ENCODE results near the gene CHAC1. TPM values are rescaled to one million over a fixed set of nuclear protein-coding genes. Genes with fewer than 3 reads are reported as not detected.

Gene CHAC1
- total and polyA plus RNA-seq, 7 donors: 3.7 to 243 (median 49.0) TPM

- peaks cover 44% of the 10 kb centered on the region for H3K4me1 ChIP-seq
- DNase-seq (peak in 1 of 2 donors; percentile 66), ATAC-seq (peak in 2 of 4 donors; percentile 8 to 11)
- no peaks in the 10 kb centered on the region for H3K9me3 ChIP-seq
- peak overlapping the region; percentile 86 for H3K27ac ChIP-seq
- no peaks in the 10 kb centered on the region for H3K27me3 ChIP-seq (ENCODE audit: insufficient read depth in 3 of 3, low read length in 2 of 3)
- WGBS, 3 donors: 48 to 64% (median 51%) methylated on average over 4 of the region's 4 CpGs
- intact Hi-C loops (cut with DNase I): loop anchor here in 1 of 2 donors (1.0 kb wide), 1 partner anchor 51 kb away; no protein-coding TSS in a partner anchor
- H3K4me3 ChIP-seq: peak overlapping the region; percentile 21
- no peak for TF ChIP-seq CTCF (IDR thresholded peaks at IDR 0.05)
- peaks cover 0 to 9% of the 10 kb centered on the region in 2 donors for H3K36me3 ChIP-seq (ENCODE audit: insufficient read depth in 1 of 2, low read depth in 1 of 2)
Measured at GRCh38 chr15:40957041-40957555, 3.8 kb downstream of the CHAC1 start.

- Histone ChIP-seq H3K4me3 (no peak overlapping the region), H3K36me3 (ENCODE audit: insufficient read depth in 1 of 2, low read depth in 1 of 2) (peaks cover 0 to 9% of the 10 kb centered on the region in 2 donors), H3K9me3 (no peaks in the 10 kb centered on the region), H3K27ac (peak overlapping the region; percentile 86), H3K4me1 (peaks cover 40% of the 10 kb centered on the region), H3K27me3 (ENCODE audit: insufficient read depth in 3 of 3, low read length in 2 of 3) (no peaks in the 10 kb centered on the region)
- ATAC-seq (peak; percentile 57 to 76 (median 61)), DNase-seq (peak; percentile 81 to 94)
- WGBS, 3 donors: 20 to 37% (median 31%) methylated on average over 9 of the region's 9 CpGs
- intact Hi-C loops (cut with DNase I): loop anchor here in 1 of 2 donors (1.0 kb wide), 1 partner anchor 51 kb away; no protein-coding TSS in a partner anchor
- no peak for TF ChIP-seq CTCF (IDR thresholded peaks at IDR 0.05)
Measured at GRCh38 chr15:40957581-40958051, 4.3 kb downstream of the CHAC1 start.

- no peak overlapping the region for H3K4me3 ChIP-seq
- H3K27ac ChIP-seq: peak overlapping the region; percentile 86
- intact Hi-C loops (cut with DNase I): no loop called here
- ATAC-seq: peak; percentile 57 to 69 (median 62)
- 32 to 50% (median 46%) methylated on average over 6 of the region's 6 CpGs for WGBS, 3 donors
- no peak for TF ChIP-seq CTCF (IDR thresholded peaks at IDR 0.05)
- H3K36me3 ChIP-seq (ENCODE audit: insufficient read depth in 1 of 2, low read depth in 1 of 2): peaks cover 0 to 9% of the 10 kb centered on the region in 2 donors
- H3K9me3 ChIP-seq: no peaks in the 10 kb centered on the region
- H3K4me1 ChIP-seq: peaks cover 37% of the 10 kb centered on the region
- peak; percentile 79 to 93 for DNase-seq
- H3K27me3 ChIP-seq (ENCODE audit: insufficient read depth in 3 of 3, low read length in 2 of 3): no peaks in the 10 kb centered on the region
Measured at GRCh38 chr15:40958146-40958545, 4.9 kb downstream of the CHAC1 start.

- intact Hi-C loops (cut with DNase I): no loop called here
- Histone ChIP-seq H3K27me3 (ENCODE audit: insufficient read depth in 3 of 3, low read length in 2 of 3) (no peaks in the 10 kb centered on the region), H3K27ac (peak overlapping the region; percentile 86), H3K4me3 (no peak overlapping the region), H3K4me1 (peaks cover 36% of the 10 kb centered on the region), H3K9me3 (no peaks in the 10 kb centered on the region), H3K36me3 (ENCODE audit: insufficient read depth in 1 of 2, low read depth in 1 of 2) (peaks cover 0 to 9% of the 10 kb centered on the region in 2 donors)
- 87 to 96% (median 92%) methylated on average over 8 of the region's 8 CpGs for WGBS, 3 donors
- no peak for ATAC-seq
- no peak for DNase-seq
- TF ChIP-seq CTCF (IDR thresholded peaks at IDR 0.05): no peak
Measured at GRCh38 chr15:40958723-40959122, 5.5 kb downstream of the CHAC1 start.

Measured in psoas muscle (tissue), 8 donors.